GM12865 (cell line): Measurements from ENCODE around the gene NTRK1.

Experiments
- DNase-seq: peaks from one replicate; pipeline ENCODE4 v3.0.0; 2010; ENCODE audit warnings: low read depth
- H3K4me3 ChIP-seq: 2 replicates; pipeline ENCODE4 v1.5.1; 2011; ENCODE audit warnings: mild to moderate bottlenecking, low read depth, low read length, control low read depth
- TF ChIP-seq, protein P1 (sequence below): IDR thresholded peaks from 2 replicates; pipeline ENCODE4 v1.5.1; 2011; ENCODE audit warnings: low read length, control low read depth, low read depth, inconsistent platforms; ENCODE audit not compliant: insufficient read depth; ENCODE audit errors: missing control alignments

Gene NTRK1

DNA sequence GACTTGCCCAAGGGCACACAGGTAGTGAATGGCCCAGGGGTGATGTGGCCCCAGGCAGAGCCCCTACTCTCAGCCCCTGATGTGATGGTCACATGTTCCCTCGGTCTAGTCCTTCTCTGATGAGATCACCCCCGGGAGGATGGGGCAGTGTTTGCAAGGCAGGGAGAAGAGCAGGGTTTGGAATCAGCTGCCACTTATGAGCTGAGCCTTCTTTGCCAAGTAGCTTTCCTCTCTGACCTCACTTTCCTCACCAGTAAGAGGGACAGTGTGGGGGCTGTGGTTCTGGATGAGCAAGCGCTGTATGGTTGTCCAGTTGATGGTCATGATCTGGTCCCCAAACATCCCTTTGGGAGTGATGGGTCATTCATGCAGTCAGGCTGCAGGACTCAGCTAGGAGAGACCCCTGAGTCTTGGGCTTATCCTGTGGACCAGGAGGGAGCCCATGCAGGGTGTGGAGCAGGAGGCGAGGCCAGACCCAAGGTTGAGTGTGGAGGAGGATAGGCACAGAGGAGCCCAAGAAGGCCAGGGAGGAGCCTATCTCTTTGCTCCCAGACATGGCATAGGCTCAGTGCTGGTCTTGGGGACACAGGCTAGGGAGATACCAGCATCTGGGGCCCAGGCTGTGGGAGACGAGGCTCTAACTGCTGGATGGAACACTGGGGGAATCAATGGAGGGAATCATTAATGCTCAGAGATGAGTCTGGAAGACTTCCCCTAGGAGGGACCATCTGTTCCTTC, 16.9 kb downstream of the NTRK1 start:
- no peak overlapping the region for H3K4me3 ChIP-seq
- DNase-seq, result no peak
- TF ChIP-seq, protein P1, sequence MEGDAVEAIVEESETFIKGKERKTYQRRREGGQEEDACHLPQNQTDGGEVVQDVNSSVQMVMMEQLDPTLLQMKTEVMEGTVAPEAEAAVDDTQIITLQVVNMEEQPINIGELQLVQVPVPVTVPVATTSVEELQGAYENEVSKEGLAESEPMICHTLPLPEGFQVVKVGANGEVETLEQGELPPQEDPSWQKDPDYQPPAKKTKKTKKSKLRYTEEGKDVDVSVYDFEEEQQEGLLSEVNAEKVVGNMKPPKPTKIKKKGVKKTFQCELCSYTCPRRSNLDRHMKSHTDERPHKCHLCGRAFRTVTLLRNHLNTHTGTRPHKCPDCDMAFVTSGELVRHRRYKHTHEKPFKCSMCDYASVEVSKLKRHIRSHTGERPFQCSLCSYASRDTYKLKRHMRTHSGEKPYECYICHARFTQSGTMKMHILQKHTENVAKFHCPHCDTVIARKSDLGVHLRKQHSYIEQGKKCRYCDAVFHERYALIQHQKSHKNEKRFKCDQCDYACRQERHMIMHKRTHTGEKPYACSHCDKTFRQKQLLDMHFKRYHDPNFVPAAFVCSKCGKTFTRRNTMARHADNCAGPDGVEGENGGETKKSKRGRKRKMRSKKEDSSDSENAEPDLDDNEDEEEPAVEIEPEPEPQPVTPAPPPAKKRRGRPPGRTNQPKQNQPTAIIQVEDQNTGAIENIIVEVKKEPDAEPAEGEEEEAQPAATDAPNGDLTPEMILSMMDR, result no peak

DNA sequence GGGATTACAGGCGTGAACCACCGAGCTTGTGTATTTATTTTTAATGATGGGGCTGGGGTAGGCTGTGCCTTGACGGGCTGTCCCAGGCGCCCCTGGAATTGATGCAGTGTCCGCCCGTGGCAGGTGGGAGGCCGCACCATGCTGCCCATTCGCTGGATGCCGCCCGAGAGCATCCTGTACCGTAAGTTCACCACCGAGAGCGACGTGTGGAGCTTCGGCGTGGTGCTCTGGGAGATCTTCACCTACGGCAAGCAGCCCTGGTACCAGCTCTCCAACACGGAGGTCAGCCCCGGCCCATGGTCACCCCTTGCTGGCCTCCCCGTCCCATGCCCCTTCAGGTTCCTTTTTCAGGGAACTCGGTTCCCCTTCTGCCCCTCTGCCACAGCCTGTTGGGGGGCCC, 19.2 kb downstream of the NTRK1 start:
- TF ChIP-seq, protein P1, result no peak
- DNase-seq, result no peak

DNA sequence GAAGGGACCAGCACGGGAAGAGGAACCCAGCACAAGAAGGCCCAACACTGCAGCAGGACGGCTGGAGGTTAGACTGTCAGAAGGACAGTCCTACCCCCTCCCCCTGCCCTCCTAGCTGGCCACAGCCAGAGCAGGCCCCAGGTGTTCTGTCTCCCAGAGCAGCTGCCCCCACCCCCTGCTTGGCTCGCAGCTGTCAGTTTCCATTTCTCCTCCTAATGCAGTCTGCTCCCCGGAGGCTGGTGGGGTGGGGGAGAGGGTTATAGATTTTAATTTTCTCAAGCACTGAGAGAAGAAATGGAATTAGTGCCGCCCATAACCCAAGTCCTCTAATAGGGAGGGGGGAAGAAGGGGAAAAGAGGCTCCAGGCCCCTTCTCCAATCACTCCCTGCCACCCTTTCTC, 19.8 kb downstream of the NTRK1 start:
- TF ChIP-seq, protein P1, result no peak
- DNase-seq, result no peak
- no peak overlapping the region for H3K4me3 ChIP-seq

More for the DNA sequence above, 19.2 kb downstream of the NTRK1 start:
- H3K4me3 ChIP-seq, result no peak overlapping the region

DNA sequence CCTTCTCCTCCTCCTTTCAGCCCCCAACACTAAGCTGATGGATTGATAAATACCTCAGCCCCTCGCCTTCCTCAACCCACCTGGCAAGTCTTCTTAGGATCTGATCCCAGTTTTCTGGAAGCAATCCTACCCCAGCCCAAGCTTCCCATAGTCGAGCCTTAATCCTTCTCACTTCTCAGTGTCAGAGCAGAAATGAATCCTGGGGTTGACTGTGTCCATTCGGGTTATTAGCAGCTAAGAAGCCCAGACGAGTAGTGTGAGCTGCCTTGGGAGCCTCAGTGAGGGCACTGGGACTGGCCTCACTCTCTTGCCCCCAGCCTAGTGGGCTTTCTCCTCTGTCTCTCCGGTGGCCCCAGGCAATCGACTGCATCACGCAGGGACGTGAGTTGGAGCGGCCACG, 20.4 kb downstream of the NTRK1 start:
- no peak for DNase-seq
- TF ChIP-seq, protein P1, result no peak
- no peak overlapping the region for H3K4me3 ChIP-seq

DNA sequence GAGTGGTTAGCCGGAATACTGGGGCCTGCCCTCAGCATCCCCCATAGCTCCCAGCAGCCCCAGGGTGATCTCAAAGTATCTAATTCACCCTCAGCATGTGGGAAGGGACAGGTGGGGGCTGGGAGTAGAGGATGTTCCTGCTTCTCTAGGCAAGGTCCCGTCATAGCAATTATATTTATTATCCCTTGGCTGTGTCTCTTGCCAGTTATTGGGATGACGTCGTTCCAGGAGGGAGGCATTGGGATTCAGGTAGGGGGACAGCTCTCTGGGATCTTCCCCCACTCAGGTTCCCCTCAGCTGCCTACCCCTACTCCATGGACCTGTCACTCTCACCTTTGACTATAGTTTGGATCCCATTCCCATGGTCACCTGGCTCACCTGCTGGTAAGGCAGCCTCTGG, 21.0 kb downstream of the NTRK1 start:
- no peak for DNase-seq
- no peak overlapping the region for H3K4me3 ChIP-seq
- TF ChIP-seq, protein P1, result no peak

DNA sequence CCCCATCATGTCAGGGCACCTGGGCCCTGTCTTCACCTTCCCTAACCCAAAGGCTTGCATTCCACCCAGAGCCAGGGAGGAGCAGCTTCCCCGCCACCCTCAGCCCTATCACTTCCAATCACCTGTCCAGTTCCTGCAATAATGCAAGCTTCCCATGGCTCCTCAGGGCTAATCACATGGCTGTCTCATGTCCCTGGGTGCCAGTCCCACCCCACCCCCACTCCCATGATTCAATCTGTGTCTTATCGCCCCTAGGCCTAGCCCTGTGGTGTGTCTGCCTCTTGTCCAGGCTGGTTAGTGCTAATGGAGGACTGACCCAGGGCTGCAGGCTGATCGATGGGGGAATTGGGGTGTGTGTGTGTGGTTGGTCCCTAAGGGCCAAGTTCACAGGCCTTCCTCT, 21.9 kb downstream of the NTRK1 start:
- no peak overlapping the region for H3K4me3 ChIP-seq
- DNase-seq, result no peak
- TF ChIP-seq, protein P1, result no peak

DNA sequence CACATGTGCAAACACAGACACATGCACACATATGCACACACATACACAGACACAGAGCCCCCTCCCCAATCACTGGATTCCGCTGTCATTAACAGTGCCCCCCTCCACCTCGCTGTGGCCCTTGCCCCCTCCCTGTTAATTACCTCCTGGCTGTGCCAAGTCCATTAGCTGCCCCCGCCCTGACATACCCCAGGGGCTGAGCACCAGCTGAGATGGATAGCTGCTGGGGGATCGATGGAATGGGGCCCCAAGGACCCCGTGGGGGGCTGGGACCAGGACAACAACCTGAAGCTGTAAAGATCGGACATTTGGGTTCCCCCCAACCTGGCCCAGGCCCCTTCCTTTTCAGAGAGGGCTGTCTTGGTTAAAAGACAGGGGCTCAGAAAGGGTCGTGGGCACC, 23.3 kb downstream of the NTRK1 start:
- TF ChIP-seq, protein P1, result no peak
- no peak for DNase-seq
- no peak overlapping the region for H3K4me3 ChIP-seq
